Measurements from ENCODE around the gene TRAF3. TPM values are rescaled to one million over a fixed set of nuclear protein-coding genes. Genes with fewer than 3 reads are reported as not detected.

TRAF3 gene
- total RNA-seq, 1 donor from 2014 or later = 25.8 TPM

DNA sequence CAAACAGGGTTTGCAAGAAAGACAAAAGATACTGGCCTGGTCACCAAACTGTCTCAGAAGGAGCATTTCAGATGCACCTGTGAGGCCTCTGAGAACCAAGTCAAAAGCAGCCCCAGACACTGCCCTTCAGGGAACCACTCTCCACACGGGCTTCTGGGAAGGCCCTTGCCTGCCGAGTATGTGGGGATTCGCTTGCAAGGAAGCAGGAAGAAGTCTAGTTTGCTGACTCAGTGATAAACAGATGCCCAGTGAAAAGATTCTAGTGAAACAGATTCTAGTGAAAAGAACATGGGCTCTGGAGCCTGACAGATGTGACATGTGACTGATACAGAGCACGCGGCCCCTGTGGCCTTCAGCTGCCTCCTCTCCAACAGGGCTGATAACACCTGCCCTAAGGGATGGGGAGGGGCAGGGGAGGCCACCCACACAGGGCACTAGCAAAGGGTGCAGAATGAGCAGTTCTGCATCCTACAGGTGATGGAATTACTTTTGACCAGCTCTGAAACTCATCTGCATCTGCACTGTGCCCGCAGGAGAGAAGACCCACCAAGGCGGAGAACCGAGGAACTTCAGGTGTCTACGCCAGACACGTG is 164.3 kb downstream of the TRAF3 start:
- H3K4me3 Mint-ChIP-seq = no peak overlapping the region
- H3K27me3 Mint-ChIP-seq (ENCODE audit: low read depth) = no peaks in the 10 kb centered on the region
- H3K36me3 Mint-ChIP-seq (ENCODE audit: low read depth) = peaks cover 5% of the 10 kb centered on the region
- H3K27ac Mint-ChIP-seq (ENCODE audit: unreplicated experiment) = peak overlapping the region; percentile 75
- no peak for DNase-seq (ENCODE audit: low read depth, low spot score)
- no peaks in the 10 kb centered on the region for H3K9me3 Mint-ChIP-seq
- H3K4me1 Mint-ChIP-seq = peaks cover 7% of the 10 kb centered on the region
- TF ChIP-seq, protein P1, sequence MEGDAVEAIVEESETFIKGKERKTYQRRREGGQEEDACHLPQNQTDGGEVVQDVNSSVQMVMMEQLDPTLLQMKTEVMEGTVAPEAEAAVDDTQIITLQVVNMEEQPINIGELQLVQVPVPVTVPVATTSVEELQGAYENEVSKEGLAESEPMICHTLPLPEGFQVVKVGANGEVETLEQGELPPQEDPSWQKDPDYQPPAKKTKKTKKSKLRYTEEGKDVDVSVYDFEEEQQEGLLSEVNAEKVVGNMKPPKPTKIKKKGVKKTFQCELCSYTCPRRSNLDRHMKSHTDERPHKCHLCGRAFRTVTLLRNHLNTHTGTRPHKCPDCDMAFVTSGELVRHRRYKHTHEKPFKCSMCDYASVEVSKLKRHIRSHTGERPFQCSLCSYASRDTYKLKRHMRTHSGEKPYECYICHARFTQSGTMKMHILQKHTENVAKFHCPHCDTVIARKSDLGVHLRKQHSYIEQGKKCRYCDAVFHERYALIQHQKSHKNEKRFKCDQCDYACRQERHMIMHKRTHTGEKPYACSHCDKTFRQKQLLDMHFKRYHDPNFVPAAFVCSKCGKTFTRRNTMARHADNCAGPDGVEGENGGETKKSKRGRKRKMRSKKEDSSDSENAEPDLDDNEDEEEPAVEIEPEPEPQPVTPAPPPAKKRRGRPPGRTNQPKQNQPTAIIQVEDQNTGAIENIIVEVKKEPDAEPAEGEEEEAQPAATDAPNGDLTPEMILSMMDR (conservative IDR thresholded peaks at IDR 0.05) = no peak

- Mint-ChIP-seq H3K27me3 (ENCODE audit: low read depth) (no peaks in the 10 kb centered on the region), H3K27ac (ENCODE audit: unreplicated experiment) (no peak overlapping the region), H3K4me1 (peaks cover 5% of the 10 kb centered on the region), H3K36me3 (ENCODE audit: low read depth) (peaks cover 4% of the 10 kb centered on the region), H3K9me3 (no peaks in the 10 kb centered on the region), H3K4me3 (no peak overlapping the region)
- TF ChIP-seq, protein P1 (conservative IDR thresholded peaks at IDR 0.05) = no peak
- DNase-seq (ENCODE audit: low read depth, low spot score) = no peak
Observed at GRCh38 chr14:102942069-102942468, 164.8 kb downstream of the TRAF3 start.

DNA sequence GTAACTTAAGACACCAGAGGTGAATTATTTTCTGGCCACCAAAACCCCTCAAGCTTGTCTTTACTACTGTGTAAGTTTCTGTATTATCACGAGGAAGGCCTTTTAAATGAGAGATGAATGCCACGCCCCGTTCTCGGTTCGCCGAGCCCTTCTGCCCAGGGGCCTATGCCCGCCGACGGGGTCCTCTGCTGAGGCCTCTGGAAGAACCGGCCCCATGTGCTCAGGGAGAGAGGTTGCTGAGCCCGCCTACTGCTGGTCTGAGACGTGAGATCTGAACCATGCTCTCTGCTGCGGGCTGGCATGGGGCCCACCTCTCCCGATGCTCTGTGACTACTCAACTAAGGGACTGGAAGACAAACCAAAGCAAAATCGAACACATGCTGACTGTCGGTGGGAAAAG is 166.2 kb downstream of the TRAF3 start:
- Mint-ChIP-seq H3K4me3 (no peak overlapping the region), H3K27ac (ENCODE audit: unreplicated experiment) (no peak overlapping the region), H3K9me3 (no peaks in the 10 kb centered on the region), H3K4me1 (no peaks in the 10 kb centered on the region), H3K27me3 (ENCODE audit: low read depth) (no peaks in the 10 kb centered on the region), H3K36me3 (ENCODE audit: low read depth) (peaks cover 3% of the 10 kb centered on the region)
- TF ChIP-seq, protein P1 (conservative IDR thresholded peaks at IDR 0.05) = no peak
- no peak for DNase-seq (ENCODE audit: low read depth, low spot score)

- H3K9me3 Mint-ChIP-seq = no peaks in the 10 kb centered on the region
- TF ChIP-seq, protein P1 (conservative IDR thresholded peaks at IDR 0.05) = no peak
Observed at GRCh38 chr14:102943979-102944378, 166.7 kb downstream of the TRAF3 start.

GRCh38 chr14:102944448-102945330 is 167.4 kb downstream of the TRAF3 start:
- Mint-ChIP-seq H3K36me3 (ENCODE audit: low read depth) (peaks cover 6% of the 10 kb centered on the region), H3K4me3 (no peak overlapping the region), H3K9me3 (no peaks in the 10 kb centered on the region), H3K4me1 (no peaks in the 10 kb centered on the region), H3K27me3 (ENCODE audit: low read depth) (no peaks in the 10 kb centered on the region), H3K27ac (ENCODE audit: unreplicated experiment) (no peak overlapping the region)
- DNase-seq (ENCODE audit: low read depth, low spot score) = no peak
- TF ChIP-seq, protein P1 (conservative IDR thresholded peaks at IDR 0.05) = no peak

More at GRCh38 chr14:102943979-102944378, 166.7 kb downstream of the TRAF3 start:
- Mint-ChIP-seq H3K27me3 (ENCODE audit: low read depth) (no peaks in the 10 kb centered on the region), H3K36me3 (ENCODE audit: low read depth) (peaks cover 3% of the 10 kb centered on the region), H3K4me1 (no peaks in the 10 kb centered on the region), H3K4me3 (no peak overlapping the region), H3K27ac (ENCODE audit: unreplicated experiment) (no peak overlapping the region)
- DNase-seq (ENCODE audit: low read depth, low spot score) = no peak
